ENCODE measurements around the gene TYMS.
"Not testable (repeated sequence)": the region's sequence is repeated elsewhere in the genome, so short reads cannot be mapped to it uniquely, and the experiment has no call there.

The TYMS gene

GRCh38 chr18:678482-679182, 21.2 kb downstream of the TYMS start:
- no peak for DNase-seq (ENCODE audit: low spot score)

GRCh38 chr18:679516-679915, 22.1 kb downstream of the TYMS start:
- no peak for DNase-seq (ENCODE audit: low spot score)

GRCh38 chr18:680392-680791, 22.9 kb downstream of the TYMS start:
- no peak for DNase-seq (ENCODE audit: low spot score)

DNA sequence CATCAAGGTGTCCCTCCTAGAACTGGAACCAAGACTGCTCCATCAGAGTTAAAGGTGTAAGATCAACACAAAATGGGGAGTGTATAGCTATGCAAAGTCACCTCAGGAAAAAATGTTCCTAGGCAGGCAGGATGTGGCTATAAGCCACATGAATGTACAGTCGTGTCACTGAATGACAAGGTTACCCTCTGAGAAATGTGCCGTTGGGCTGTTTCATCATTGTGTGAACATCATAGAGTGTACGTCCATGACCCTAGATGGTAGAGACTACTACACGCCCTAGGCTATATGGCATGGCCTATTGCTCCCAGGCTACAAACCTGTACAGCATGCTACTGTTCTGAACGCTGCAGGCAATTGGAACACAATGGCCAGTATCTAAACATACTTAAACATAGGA, 24.5 kb downstream of the TYMS start:
- DNase-seq (ENCODE audit: low spot score) = no peak

DNA sequence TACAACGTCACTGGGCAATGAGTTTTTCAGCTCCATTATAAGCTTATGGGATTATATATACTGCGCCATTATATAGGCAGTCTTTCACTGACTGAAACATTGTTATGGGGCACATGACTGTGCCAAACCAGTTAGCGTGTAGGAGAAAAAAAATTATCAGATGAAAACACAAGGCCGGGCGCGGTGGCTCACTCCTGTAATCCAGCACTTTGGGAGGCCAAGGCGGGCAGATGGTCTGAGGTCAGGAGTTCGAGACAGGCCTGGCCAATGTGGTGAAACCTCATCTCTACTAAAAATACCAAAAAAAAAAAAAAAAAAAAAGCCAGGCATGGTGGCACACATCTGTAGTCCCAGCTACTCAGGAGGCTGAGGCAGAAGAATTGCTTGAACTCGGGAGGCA, 25.0 kb downstream of the TYMS start:
- not testable (repeated sequence) for DNase-seq (ENCODE audit: low spot score)

GRCh38 chr18:682833-683232, 25.4 kb downstream of the TYMS start:
- DNase-seq (ENCODE audit: low spot score) = no peak

GRCh38 chr18:683531-683930, 26.1 kb downstream of the TYMS start:
- DNase-seq (ENCODE audit: low spot score) = no peak

DNA sequence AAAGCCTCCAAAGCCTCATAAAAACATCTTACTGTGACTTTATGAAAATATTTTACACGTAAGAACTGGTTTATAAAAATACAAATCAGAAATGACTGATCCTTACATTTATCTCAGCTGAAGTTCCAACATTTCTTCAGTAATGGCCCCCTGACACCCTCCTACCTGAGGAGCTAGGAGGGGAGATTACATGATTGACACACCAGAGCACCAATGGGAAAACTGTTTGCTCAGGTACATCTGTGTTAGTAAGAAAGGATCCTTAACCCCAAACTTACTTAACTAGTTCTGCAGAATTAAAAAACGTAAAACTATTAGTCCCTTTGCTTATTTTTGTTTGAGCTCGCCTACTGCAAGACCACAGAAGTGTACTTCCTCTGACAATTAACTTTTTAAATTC, 28.0 kb downstream of the TYMS start:
- DNase-seq (ENCODE audit: low spot score) = no peak

DNA sequence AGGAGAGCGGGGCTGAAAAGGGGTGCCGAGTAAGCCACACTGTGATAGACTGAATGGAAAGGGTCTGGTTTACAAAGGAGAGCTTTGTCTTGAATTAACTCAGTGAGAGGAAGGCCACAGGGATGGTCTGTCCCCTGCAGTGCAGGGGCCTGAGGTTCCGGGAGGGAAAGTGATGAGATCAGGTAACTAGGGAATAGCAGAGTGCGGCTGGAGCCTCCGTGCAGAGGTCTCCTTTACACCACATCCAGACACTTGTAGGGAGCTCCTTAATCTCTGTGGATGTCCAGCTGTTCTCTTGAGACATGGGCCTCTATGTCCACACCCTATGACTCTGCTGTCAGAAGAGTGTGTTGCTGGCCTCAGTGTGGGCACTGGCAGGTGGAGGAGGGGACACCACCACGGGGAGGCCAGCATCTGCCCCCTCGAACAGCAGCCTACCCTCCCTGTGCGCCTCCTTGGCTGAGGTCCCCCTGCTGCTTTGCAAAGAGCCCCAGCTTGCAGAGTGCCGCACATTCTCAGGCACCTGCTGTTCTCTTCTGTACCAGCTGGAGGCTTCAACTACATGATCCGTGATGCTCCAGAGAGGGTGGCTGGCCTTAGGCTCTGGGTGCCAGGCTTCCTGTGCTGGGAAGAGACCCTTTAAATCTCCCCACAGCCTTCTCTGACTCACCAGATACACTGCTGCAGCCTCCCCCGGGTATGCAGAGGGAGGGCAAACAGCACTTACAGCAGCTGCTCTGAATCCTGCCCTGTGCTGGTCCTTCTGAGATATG, 29.1 kb downstream of the TYMS start:
- DNase-seq (ENCODE audit: low spot score) = no peak

GRCh38 chr18:688323-688722, 30.9 kb downstream of the TYMS start:
- no peak for DNase-seq (ENCODE audit: low spot score)

- DNase-seq (ENCODE audit: low spot score) = no peak
Measured at GRCh38 chr18:692824-693223, 35.4 kb downstream of the TYMS start.

- no peak for DNase-seq (ENCODE audit: low spot score)
Measured at GRCh38 chr18:693466-694187, 36.2 kb downstream of the TYMS start.

- no peak for DNase-seq (ENCODE audit: low spot score)
Measured at GRCh38 chr18:697012-697411, 39.6 kb downstream of the TYMS start.

DNA sequence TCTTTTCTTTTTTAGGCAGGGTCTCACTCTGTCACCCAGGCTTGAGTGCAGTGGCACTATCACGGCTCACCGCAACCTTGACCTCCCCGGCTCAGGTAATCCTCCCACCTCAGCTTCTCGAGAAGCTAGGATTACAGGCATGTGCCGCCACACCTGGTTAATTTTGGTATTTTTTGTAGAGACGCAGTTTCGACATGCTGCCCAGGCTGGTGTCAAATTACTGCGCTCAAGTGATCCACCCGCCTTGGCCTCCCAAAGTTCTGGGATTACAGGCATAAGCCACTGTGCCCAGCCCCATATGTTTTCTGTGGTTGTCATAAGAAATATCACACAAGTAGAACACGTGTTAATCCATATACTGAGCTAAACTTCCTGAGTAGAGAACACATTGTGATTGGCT, 40.3 kb downstream of the TYMS start:
- DNase-seq (ENCODE audit: low spot score) = no peak

DNA sequence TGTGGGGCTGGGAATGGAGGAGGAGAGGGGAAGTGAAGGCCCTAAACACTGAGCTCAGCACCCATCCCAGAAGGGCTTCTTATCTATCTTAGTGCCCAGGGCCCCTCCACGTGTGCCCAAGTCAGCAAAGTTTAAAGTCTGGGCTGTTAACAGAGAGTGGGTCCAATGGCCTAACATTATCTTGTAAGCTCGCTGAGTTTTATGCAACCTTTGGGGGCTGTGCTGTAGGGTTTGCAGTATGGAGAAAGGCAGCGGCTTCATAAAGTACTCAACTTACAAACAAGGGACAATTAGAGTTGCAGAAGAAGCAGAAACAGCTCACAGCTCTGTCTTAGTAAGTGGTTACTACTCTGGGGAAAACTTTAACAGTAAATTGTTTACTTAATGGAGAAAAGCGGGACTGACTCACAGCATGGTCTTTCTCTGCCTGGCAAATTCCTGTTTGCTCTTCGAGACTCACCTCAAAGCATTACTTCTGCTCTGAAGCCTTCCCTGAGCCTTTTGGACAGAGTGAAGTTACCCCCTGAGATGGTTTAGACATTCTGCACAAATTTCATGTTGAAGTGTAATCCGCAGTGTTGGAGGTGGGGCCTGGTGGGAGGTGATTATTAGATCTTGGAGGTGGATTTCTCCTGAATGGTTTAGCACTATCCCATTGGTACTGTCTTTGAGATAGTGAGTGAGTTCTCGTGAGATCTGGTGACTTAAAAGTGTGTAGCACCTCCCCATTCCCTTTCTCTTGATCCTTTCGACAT, 45.9 kb downstream of the TYMS start:
- DNase-seq (ENCODE audit: low spot score) = no peak

GRCh38 chr18:706405-706804, 49.0 kb downstream of the TYMS start:
- no peak for DNase-seq (ENCODE audit: low spot score)

GRCh38 chr18:708096-708495, 50.6 kb downstream of the TYMS start:
- no peak for DNase-seq (ENCODE audit: low spot score)

DNA sequence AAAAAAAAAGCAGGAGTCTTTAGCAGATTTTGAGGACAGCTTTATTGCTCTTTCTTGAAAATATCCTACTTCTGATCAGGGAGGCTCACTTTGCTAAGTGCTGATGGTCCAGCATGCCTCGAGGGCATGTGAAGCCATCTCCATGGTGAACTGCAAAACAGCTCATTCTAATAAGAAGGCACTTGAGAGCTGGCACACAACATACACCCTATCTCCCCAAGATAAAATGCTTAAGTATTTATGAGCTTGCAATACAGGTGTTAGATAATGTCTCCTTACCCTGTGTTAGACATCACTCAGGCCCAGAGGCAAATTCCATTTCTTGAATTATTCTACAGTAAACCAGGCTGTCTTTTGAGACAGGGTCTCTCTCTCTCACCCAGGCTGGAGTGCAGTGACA, 52.3 kb downstream of the TYMS start:
- DNase-seq (ENCODE audit: low spot score) = no peak

- peak; percentile 9 for DNase-seq (ENCODE audit: low spot score)
Measured at GRCh38 chr18:710418-711300, 53.2 kb downstream of the TYMS start.

GRCh38 chr18:711310-711656, 53.8 kb downstream of the TYMS start:
- peak; percentile 45 for DNase-seq (ENCODE audit: low spot score)

DNA sequence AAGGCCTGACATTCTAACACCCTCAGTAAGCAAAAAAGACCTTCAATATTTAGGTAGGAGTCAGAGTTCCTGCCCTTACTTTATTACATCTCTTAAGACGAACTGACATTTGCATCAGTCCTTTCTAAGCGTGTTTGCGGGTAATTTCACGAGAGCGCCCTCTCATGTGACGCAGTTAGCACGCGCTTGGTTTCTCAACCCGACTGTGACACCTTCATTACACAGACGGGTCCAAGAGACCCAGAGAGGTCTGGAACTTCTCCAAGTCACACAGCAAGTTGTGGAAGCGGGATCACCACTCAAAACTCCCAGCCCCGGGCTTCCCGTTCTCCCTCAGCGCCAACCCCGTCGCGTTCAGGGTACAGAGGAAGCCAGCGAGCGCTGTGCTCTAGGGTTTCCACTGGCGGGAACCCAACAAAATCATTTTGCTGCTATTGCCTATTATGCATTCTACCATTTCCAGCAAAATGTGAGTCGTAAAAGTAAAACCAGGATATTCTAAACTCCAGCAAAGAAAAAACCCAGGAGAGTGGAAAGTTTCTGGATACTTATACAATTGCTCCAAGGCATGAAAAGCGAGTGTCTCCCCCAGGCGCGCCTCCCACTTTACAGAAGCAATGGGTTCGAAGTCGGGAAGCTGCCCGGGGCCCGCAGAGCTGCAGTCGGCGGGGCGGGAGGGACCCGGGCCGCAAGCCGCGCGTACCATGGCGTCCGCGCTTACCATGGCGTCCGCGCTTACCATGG, 54.4 kb downstream of the TYMS start:
- DNase-seq (ENCODE audit: low spot score) = peak; percentile 92

Data from RKO (cell line).